H4 (cell line): ENCODE data around the gene EPHA10. TPM values are rescaled to one million over a fixed set of nuclear protein-coding genes. Genes with fewer than 3 reads are reported as not detected.
A peak's percentile ranks its signal among the peaks of the same experiment; 100 is the strongest.
"Not testable (repeated sequence)": the region's sequence is repeated elsewhere in the genome, so short reads cannot be mapped to it uniquely, and the experiment has no call there.

Source experiments
- DNase-seq: peaks from one replicate; pipeline ENCODE4 v3.0.0-alpha.2; 2015; ENCODE audit warnings: low spot score
- total RNA-seq: library from RNA; depleted of rRNA; stranded (reverse); fragments of >200 nt; shearing (Covaris generic); gene quantifications from 2 replicates; pipeline ENCODE4 v1.2.3, GENCODE V29; 2014

EPHA10 gene
- total RNA-seq, 1 experiment from 2014 or later: not detected

DNA sequence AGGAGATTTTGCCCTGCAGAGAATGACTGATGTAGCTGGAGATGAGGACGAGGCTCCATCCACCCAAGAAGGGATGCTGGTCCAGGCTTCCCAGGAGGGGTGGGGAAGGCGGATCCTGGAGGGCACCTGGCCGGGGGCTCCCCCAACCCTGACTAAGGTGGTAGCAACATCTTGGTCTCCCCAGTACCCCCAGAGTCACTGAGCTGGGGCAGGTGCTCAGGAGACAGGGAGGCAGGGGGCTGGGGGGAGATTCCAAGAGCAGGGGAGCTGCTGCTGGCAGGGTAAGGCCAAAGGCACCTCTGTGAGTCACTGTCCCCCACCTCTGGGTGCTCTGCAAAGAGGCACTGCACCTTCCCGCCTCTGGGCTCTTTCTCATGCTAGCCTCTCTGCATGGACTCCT lies 48.6 kb downstream of the EPHA10 start:
- DNase-seq: no peak

DNA sequence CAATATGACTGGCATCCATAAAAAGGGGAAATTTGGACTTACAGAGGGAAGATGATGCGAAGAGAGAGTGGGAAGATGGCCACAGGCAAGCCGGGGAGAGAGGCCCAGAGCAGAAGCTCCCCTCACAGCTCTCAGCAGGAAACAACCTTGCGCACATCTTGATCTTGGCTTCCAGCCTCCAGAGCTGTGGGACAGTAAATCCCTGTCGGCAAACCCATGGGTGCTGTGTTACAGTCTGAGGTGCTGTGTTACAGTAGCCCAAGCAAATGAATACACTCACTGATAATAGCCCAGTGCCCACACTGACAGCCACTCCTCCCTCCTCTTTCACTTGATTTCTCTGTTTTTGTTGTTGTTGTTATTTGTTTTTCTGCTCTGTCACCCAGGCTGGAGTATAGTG lies 50.2 kb downstream of the EPHA10 start:
- DNase-seq: no peak

DNA sequence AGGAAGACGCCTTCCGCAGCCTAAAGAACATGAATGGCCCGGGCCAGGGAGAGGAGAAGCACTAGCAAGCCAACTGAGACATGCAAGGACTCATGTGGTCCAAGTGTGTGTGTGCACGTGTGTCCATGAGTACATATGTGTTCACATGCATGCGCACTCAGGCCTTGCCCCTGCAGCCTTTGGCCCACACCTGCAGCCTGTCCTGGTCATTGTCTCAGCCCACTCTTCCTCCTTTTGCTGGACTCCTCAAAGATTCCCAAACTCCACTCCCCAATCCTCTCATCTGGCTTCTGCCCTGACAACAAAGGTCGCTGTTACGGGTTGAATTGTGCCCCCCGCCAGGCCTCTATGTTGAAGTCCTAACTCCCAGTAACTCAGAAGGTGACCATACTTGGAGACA lies 50.7 kb downstream of the EPHA10 start:
- DNase-seq: no peak

DNA sequence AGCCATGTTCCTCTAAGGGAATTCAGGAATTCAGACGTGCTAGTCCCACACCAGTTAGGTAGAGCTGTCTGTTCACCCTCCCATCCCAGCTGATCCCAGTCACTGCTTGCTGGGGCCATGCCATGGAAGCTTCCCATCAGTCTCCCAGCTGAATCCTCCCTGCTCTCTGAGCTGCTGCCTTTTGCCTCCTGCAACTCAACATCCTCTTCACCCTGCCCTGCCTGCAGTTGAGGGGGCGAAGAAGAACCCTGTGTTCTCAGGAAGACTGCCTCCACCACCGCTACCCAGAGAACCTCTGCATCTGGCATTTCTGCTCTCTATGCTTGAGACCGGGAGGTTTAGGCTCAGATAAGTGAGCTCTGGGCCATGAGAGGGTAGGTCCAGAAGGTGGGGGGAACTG lies 56.4 kb downstream of the EPHA10 start:
- DNase-seq: no peak

DNA sequence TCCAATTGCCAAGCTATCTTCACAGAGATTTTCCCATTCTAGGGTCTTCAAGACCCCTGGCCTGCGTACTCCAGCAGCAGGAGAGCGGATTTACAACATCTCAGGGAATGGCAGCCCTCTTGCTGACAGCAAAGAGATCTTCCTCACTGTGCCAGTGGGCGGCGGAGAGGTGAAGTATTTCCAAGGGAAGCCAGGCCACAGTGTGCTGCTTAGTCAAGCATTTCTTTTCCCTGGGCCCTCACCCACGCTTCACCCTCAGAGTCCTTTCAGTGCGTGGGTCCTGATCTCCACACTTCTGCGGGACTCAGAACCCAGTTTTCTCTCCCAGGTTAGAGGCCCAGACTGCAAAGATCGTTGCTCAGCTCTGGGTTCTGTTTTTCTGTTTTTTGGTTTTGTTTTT lies 59.5 kb downstream of the EPHA10 start:
- DNase-seq: no peak

DNA sequence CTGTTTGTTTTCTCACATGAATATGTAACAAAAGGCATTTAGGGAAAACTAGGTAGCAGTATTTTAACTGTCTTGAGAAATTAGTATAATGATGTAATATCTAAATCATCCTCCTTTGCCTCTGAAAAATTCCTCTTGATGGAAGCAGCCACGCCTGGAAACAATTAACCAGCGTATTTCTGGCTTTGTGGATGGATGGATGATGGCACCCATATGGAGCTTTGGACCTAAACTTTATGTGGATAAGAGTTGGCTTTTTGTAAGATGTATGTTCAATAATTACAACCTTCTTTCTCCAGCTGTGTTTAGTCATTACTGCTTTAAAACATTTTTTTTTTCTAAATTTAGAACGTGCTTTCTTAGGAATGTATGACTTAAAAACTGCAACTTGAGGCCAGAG lies 60.0 kb downstream of the EPHA10 start:
- no peak for DNase-seq

DNA sequence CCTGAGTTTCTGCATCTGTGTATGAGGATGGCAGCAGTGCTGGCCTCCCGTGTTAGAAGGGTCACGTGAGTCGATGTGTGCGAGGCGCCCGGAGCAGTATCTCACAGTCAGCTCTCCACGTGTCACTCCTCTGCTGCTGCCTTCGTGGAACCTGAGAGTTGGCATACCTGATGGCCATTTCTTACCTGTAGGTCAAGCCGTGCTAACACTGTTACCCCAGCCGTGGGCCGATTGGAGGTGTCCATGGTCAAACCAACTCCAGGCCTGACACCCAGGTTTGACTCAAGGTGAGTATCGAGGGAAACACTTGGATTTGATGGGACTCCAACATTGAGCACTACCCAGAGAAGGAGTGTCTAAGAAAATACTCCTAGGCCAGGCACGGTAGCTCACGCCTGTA lies 61.9 kb downstream of the EPHA10 start:
- DNase-seq: no peak

DNA sequence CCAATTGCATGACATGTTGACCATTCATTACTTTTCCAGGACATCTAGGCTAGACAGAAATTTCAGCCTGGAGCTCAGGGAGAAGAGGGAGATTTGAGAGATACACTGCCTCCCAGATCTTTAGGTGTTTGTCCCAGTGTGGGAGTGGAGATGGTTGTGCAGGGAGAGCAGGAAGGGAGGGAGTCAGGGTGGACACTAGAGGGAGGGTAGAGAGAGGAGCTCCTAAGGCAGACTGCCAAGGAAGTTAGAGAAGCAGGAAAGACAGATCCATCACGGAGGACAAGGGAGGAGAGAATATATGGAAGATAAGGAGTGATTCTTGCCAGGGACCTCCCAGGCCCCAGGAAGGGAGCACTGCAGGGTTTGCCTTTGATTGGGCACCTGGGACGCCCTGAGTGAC lies 63.9 kb downstream of the EPHA10 start:
- DNase-seq: no peak

DNA sequence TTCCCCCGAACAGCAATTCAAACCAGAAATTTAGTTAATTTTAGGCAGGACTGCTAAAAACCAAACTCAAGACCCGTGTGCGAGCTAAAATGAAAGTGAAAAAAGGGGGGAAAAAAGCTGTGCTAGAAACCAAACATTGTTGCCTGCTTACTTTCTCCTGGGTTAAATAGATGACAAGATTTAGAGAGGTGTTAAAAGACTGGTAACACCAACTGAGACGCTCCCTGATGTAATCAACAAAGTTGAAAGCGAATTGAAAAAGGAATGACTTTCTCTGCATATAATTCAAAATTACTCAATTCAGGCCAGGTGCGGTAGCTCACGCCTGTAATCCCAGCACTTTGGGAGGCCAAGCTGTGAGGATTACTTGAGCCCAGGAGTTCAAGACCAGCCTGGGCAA lies 65.8 kb downstream of the EPHA10 start:
- no peak for DNase-seq

DNA sequence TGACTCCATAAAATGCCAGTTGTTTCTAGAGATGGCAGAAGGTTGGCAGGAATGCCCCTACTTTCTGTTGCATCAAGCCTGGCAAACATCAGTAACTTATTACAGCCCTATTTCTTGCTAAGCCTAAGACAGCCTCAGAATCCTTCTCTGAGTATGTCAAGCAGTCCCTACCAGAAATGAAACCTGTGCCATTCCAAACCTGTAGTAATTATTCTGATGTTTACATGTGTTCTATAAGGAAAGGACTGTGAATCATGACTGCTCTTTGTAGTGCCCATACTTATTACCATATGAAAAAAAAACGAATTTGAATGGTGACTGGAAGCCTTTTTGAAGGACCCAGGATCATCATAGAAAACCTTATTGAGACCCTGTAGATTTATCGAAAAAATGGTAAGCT lies 67.2 kb downstream of the EPHA10 start:
- no peak for DNase-seq

DNA sequence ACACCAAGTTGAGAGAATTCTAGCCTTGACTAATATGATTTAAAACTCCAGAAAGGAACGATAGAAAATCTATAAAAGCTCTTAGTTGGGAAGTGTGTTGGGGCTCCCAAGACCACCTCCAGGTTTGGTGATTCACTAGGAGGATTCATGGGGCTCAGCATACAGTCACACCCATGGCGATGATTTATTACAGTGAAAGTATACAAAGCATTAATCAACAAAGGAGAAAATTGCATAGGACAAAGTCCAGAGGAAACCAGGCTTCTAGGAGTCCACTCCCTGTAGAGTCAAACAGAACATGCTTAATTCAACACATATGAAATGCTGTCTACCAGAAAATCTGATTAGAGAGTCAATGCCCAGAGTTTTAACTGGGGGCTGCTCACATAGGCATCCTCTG lies 67.8 kb downstream of the EPHA10 start:
- no peak for DNase-seq

DNA sequence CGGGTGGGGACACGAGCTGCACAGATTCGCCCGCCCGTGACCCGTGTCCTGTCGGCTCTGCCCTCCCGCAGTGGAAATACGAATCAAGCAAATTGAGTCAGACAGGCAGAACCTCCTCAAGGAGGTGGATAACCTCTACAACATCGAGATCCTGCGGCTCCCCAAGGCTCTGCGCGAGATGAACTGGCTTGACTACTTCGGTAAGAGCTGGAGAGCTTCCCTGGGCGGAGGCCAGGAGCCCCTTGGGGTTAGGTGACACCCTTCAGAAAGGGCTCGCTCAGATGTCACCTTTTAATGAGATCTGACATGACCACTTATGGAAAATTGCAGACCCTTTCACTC lies 72.1 kb downstream of the EPHA10 start:
- no peak for DNase-seq

DNA sequence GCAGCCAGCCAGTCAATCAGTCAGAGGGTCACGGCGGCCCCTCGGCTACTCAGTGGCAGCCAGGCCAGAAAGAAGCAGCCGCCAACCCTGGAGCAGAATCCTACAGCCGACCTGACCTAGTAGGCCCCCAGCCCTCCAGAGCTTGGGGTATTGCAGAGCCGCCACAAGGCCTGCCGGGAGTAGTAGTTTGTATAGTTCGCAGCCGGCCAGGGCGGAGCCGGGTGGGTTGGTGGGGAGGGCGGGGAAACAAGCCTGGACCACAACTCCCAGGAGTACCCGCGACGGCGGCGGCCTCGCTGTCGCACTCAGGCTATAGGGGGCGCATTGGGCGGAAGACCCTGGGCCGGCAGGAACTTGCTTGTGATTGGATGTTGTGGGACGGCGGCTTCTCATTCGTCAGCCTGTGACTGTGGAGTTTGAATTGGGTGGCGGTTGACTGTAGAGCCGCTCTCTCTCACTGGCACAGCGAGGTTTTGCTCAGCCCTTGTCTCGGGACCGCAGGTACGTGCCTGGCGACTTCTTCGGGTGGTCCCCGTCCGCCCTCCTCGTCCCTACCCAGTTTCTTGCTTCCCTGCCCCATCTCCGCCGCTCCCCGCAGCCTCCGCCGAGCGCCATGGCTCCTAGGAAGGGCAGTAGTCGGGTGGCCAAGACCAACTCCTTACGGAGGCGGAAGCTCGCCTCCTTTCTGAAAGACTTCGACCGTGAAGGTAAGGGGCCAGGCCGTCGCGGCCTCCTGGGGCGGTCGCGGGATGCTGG lies 72.7 kb downstream of the EPHA10 start, which contains the start of gene CDCA8:
CDCA8 (plus strand) TSS at position 439 of the 756 bp plus-strand sequence; CDS start at position 614, 175 bp downstream.
- DNase-seq: peak; percentile 96

DNA sequence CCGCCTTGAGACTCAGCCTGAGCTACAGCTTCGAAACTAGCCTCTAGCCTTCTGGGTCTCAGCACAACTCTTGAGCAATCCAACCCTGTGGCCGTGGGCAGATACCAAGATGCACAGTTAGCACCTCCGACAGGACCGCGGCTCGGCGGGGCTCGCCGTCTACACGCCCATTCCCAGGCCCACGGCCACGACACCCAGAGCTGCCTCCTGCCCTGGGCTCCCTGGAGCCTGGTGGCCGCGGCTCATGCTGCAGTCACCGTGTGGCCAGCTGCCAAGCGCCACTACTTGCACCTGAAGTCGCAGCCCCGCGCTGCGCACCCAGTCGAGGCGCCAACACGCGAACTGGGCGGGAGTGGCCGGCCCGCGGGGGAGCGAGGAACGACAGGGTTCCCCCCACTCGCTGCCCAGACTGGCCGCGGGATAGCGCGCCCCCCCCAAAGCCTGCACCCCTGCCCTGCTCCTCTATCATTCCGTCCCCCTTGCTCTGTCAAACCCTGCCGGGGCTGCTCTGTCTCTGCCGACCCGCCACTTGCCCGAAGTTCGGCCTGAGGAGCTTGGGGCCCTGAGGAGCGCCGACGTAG lies 73.3 kb downstream of the EPHA10 start:
- peak; percentile 24 for DNase-seq

DNA sequence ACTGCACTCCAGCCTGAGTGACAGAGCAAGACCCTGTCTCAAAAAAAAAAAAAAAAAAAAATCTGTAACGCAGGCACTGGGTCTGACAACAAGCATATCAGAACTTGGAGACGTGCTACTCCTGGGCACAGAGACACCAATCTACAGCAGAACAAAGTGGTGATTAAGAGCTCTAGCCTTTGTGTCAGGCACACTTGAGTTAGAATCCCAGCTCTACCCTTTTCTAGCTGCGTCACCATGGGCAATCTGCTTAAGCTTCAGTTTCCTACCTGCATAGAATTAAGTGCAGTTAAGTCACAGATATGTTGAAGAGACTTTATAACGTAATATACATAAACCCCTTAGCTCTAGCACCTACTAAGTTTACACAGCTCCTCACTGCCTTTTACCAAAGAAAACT lies 76.0 kb downstream of the EPHA10 start:
- DNase-seq: no peak

DNA sequence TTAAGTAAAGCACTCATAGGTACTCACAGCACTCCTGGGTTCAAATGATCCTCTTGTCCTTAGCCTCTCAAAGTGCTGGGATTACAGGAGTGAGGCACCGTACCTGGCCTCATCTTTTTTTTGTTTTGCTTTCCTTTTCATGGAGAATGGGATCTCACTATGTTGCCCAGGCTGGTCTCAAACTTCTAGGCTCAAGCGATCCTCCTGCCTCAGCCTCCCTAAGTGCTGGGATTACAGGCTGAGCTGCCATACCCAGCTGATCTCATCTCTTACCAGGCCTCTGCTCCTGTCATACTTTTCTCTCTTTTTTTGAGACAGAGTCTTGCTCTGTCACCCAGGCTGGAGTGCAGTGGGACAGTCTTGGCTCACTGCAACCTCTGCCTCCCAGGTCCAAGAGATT lies 77.2 kb downstream of the EPHA10 start:
- not testable (repeated sequence) for DNase-seq

DNA sequence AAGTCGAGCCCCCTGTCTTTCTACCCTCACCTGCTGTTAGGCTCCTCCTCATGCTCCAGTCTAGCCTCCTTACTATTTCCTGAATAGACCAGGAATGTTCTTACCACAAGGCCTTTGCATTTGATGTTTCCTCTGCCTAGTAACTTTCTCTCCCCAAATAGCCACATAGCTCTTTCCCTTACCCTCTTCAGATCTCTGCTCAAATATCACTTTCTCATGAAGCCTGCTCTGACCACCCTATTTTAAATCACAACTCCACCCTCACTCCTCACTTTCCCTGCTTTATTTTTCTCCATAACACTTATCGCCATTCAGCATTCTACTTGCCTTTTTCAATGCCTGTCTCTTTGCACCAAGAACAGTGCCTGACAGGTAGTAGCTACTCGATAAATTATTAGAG lies 79.2 kb downstream of the EPHA10 start:
- DNase-seq: no peak

DNA sequence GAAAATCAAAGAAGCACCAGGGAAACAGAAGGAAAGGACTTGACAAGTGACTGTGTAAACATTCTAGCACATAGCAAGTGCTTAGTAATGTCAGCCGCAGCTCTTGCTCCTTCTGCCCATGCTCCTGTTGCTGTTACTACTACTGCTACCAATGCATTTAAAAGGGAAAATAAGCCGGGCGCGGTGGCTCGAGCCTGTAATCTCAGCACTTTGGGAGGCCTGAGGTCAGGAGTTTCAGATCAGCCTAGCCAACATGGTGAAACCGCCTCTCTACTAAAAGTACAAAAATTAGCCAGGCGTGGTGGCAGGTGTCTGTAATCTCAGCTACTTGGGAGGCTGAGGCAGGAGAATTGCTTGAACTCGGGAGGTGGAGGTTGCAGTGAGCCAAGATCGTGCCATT lies 80.7 kb downstream of the EPHA10 start:
- DNase-seq: not testable (repeated sequence)

DNA sequence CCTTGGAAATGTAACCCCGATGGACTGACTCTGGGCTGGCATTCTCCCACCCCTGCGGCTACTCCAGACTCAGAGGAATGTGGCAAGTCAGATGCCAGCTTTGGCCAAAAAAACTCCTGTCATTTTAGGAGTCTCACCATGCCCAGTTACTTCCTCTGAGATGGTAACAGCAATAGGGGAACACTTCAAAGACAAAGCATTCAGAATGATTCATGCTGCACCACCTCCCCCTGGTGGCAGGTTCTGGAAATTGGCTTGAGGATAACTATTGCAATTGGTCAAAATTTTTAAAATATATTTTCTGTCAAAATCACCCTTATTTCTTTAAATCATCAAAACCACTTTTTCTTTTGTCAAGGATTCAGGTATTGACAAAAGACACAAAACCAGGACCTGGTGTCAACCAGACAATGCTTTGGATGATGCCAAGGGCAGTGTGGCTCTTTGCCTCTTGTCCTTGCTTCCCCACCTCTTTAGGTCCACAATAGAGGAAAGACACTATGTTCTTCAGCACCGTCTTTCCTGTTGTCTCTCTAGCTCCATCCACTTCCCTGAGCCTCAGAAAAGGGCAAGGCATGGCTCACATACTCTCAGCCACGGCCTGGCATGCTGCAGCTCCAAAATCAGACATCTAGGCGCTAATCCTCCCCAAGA lies 82.5 kb downstream of the EPHA10 start:
- DNase-seq: peak; percentile 55

DNA sequence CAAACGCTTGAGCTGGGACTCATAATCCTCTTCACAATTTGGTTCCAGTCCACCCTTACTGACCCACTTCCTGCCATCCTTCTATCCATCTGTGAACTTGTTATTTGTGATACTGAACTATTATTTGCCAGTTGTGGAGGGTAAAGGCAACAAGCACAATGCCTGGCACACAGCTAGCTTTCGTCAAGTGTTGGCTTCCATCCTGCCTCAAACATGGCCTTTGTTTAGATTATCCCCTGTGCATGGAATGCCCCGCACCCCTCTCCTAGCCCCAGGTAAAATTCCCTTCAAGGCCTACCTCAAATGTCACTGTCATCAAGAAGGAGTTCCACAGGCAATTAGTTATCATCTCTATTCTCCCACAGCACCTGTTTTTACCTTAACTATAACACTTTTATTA lies 84.0 kb downstream of the EPHA10 start:
- no peak for DNase-seq

DNA sequence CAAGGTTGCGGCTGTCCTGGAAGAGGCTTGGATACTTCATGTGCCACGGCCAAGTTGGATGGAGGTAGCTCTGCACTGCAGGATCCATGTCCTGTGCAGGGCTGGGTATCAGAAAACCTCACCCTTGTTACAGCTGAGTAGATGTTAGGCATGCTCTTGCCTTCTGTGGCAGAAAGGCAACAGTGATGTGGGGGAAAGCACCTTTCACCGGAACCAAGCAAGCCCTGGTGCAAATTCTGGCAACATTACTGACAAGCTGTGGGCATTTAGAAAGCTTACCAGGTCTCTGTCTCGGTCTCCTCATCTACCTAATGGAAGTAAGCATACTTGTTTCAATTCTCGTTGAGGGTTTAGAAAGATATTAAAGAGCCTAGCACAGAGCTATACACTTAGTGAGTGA lies 87.1 kb downstream of the EPHA10 start:
- DNase-seq: no peak

DNA sequence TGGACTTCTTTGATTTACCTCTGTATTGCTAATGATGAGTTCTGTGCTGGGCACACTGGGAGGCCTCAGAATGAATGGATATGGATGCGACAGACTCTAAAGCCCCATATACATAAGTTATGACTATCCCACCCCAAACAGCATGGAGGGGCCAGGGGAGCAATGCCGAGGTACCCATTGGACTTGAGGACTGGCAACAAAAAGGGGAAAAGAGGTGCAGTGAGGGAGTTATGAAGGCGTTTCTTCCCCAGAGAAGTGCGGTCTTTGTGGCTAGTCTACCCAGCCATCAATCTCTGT lies 87.8 kb downstream of the EPHA10 start:
- DNase-seq: no peak

DNA sequence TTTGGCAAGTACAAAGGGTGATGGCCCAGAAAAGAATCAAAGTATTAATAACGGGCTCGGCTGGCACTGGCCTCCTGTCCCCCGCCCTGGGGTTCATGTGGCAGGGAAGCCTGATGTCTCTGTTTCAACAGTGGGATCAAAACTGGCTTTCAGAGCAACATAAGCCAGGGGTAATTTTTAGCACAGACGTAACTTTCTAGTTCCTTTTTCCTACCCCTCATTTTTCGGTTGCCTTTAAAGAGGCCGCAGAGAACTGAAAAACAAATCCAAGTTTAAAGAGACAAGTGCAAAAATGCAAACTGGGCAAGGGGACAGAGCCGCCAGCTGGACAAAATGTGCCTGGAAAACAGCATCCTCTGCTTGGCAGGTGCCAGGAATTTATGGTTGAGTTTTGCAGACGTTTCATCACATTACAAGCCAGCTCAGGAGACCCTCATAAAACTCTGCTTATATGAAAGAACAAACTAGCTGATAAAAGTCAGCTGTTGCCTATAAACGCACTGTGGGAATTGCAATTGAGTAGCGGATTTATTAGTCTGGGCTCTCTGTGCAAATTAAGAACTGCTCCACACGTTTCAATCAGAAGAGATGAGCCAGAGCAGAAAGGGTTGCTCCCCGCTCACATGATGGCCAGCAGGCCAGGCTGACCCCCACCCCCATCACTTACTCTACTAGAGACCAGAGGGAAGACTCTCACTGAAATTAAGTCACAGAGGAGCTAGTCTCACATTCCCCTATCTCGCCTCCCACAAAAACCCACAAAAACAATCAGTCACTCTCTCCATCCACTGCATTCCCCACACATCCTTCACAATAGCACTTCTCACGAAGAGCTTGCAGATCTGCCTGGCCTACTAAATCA lies 88.4 kb downstream of the EPHA10 start:
- no peak for DNase-seq
